GM21367 (cell line): Measurements from ENCODE around the gene ADSS2.
"Not testable (repeated sequence)": the region's sequence is repeated elsewhere in the genome, so short reads cannot be mapped to it uniquely, and the experiment has no call there.

ENCODE experiments used
- ATAC-seq: cut with Tn5 transposase; IDR thresholded peaks from one replicate; pipeline ENCODE4 v1.9.1; 2021; ENCODE audit not compliant: unreplicated experiment

Gene ADSS2

GRCh38 chr1:244400974-244401373 is 50.7 kb downstream of the ADSS2 start:
- ATAC-seq, result no peak

- ATAC-seq, result no peak
These were observed 54.6 kb downstream of the ADSS2 start for GRCh38 chr1:244397131-244397530.

GRCh38 chr1:244395965-244396364 is 55.7 kb downstream of the ADSS2 start:
- no peak for ATAC-seq

- no peak for ATAC-seq
These were observed 56.6 kb downstream of the ADSS2 start for GRCh38 chr1:244394826-244395765.

GRCh38 chr1:244394346-244394745 is 57.4 kb downstream of the ADSS2 start:
- no peak for ATAC-seq

GRCh38 chr1:244393604-244394176 is 58.0 kb downstream of the ADSS2 start:
- ATAC-seq, result no peak

GRCh38 chr1:244391761-244392160 is 59.9 kb downstream of the ADSS2 start:
- no peak for ATAC-seq

- ATAC-seq, result no peak
These were observed 62.7 kb downstream of the ADSS2 start for GRCh38 chr1:244388961-244389360.

- no peak for ATAC-seq
These were observed 64.3 kb downstream of the ADSS2 start for GRCh38 chr1:244387415-244387814.

- no peak for ATAC-seq
These were observed 65.1 kb downstream of the ADSS2 start for GRCh38 chr1:244386595-244386994.

GRCh38 chr1:244384066-244384465 is 67.6 kb downstream of the ADSS2 start:
- no peak for ATAC-seq

- no peak for ATAC-seq
These were observed 68.3 kb downstream of the ADSS2 start for GRCh38 chr1:244383278-244383884.

GRCh38 chr1:244381878-244382565 is 69.7 kb downstream of the ADSS2 start:
- no peak for ATAC-seq

GRCh38 chr1:244376126-244376525 is 75.6 kb downstream of the ADSS2 start:
- no peak for ATAC-seq

- no peak for ATAC-seq
These were observed 76.7 kb downstream of the ADSS2 start for GRCh38 chr1:244375051-244375450.

GRCh38 chr1:244374484-244374883 is 77.2 kb downstream of the ADSS2 start:
- not testable (repeated sequence) for ATAC-seq

- ATAC-seq, result no peak
These were observed 80.2 kb downstream of the ADSS2 start for GRCh38 chr1:244371242-244372141.

- no peak for ATAC-seq
These were observed 81.6 kb downstream of the ADSS2 start for GRCh38 chr1:244370060-244370637.

- no peak for ATAC-seq
These were observed 82.3 kb downstream of the ADSS2 start for GRCh38 chr1:244369256-244370057.
